ENCODE data around the gene PAPPA2. TPM values are rescaled to one million over a fixed set of nuclear protein-coding genes. Genes with fewer than 3 reads are reported as not detected.
"Not testable (repeated sequence)": the region's sequence is repeated elsewhere in the genome, so short reads cannot be mapped to it uniquely, and the experiment has no call there.

Gene PAPPA2
- total RNA-seq, 1 experiment from 2014 or later, result not detected

- in situ Hi-C loops (cut with HindIII; ENCODE audit: low sequenced_read_pairs), result no loop called here
- no peak for DNase-seq (ENCODE audit: low spot score)
Observed at GRCh38 chr1:176575991-176576390, 113.0 kb downstream of the PAPPA2 start.

- DNase-seq (ENCODE audit: low spot score), result no peak
- in situ Hi-C loops (cut with HindIII; ENCODE audit: low sequenced_read_pairs), result no loop called here
Observed at GRCh38 chr1:176576670-176577069, 113.7 kb downstream of the PAPPA2 start.

DNA sequence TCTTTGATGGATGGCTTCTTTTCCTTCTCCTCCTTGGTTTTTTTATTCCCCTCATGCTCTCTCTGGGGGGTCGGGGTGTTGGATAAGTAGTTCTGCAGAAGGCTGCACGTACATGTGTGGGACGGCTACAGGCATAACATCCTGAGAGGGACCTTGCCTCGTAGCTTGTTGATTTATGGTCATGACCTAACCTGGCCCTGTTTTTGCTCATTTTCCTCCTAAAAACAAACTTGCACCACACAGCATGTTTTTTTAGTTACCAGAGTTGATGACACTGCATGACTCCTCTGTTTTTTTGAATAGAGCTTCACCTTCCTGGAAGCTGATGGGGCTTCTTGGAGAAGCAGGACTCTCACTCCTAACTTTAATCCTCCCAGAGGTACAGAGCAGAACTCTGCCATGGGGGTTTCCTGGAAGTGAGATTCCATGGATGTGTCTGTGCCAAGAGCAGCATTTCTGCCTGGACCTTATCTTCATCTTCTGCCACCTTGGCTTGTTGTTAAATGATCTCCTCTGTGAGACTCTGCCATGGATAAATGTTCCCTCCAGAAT, 114.7 kb downstream of the PAPPA2 start:
- in situ Hi-C loops (cut with HindIII; ENCODE audit: low sequenced_read_pairs), result no loop called here
- no peak for DNase-seq (ENCODE audit: low spot score)

DNA sequence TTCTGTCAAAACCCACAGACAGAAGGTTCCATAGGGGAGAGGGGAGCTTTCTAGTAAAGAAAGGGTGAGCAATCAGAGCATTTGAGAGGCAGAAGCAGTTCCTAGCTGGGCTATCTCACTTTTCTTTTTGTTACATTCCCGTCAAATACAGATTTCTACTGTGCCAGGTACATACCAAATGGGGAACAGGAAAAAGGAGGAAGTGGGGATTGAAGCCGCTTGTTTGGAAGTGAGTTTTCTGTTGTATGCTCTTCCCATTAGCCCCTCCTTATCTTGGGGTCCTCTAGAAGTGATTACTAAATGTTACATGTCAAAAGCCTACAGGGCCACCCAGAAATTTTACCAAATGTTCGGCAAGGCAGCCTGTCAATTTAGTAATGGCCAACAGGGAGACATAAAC, 116.1 kb downstream of the PAPPA2 start:
- in situ Hi-C loops (cut with HindIII; ENCODE audit: low sequenced_read_pairs), result no loop called here
- no peak for DNase-seq (ENCODE audit: low spot score)

DNA sequence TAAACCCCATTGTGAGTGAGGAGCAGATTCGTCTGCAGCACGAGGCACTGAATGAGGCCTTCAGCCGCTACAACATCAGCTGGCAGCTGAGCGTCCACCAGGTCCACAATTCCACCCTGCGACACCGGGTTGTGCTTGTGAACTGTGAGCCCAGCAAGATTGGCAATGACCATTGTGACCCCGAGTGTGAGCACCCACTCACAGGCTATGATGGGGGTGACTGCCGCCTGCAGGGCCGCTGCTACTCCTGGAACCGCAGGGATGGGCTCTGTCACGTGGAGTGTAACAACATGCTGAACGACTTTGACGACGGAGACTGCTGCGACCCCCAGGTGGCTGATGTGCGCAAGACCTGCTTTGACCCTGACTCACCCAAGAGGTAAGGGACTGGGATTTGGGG, 132.2 kb downstream of the PAPPA2 start:
- in situ Hi-C loops (cut with HindIII; ENCODE audit: low sequenced_read_pairs), result no loop called here
- no peak for DNase-seq (ENCODE audit: low spot score)

DNA sequence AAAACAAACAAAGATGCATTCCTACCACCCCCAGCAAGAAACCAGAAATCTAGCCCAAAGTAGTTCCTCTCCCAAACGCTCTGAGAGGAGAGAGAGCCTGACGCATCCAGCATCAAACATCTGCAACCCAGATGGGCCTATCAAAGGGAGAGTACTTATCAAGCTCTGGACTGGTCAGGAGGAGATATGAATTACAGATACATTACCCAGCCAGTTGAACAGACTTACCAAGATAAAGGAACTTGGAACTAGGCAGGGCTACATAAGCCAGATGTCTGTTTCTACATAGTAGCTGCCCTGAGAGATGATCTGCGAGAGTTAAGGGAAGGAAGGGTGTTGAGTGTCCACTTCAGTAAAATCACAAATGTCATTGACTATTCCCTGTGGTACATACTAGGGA, 138.4 kb downstream of the PAPPA2 start:
- in situ Hi-C loops (cut with HindIII; ENCODE audit: low sequenced_read_pairs), result no loop called here

DNA sequence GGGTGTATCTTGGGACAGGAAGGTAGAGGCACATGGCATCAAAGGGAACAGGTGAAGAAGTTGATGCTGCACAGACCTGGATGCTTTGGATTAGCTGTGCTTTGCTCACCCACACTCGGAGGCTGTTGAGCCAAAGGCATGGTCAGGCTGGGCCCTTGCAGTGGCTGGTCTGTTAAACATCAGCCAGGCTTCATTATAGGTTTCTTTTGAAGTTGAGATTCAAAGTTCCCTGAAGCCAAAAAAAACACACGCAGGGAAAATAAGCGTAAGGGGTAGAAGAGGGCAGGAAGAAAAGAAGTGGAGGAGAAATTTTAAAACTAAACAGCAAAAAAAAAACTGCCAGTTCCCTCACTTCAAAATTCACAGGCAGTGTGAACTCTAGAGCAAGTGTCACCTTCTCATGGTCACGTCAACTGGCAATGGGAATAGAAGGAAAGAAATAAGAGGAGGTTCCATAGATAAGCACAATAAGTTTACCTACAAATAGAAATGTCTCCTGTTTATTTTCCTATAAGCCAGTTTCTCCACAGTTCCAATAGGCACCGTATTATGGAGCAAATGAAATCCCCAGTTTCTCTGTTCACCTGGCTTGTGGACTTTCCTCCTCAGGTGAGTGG, 139.5 kb downstream of the PAPPA2 start:
- no peak for DNase-seq (ENCODE audit: low spot score)
- in situ Hi-C loops (cut with HindIII; ENCODE audit: low sequenced_read_pairs), result no loop called here

More for the DNA sequence above, 138.4 kb downstream of the PAPPA2 start:
- DNase-seq (ENCODE audit: low spot score), result no peak

DNA sequence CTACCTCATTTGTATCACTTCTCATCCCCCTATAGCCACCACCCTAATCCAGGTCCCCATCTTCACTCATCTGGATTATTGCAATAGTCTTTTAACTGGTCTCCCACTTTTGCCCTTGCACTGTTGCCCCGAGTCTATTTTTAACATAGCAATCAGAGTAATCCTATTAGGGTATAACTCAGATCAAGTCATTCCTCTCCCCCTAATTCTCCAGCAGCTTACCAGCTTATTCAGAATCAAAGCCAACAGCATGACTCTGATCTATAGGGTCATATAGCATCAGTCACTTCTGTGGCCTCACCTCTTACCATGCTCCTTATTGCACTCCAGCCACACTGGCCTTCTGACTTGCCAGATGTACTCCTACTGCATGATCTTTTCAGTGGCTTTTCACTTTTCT, 140.7 kb downstream of the PAPPA2 start:
- no peak for DNase-seq (ENCODE audit: low spot score)
- in situ Hi-C loops (cut with HindIII; ENCODE audit: low sequenced_read_pairs), result no loop called here

DNA sequence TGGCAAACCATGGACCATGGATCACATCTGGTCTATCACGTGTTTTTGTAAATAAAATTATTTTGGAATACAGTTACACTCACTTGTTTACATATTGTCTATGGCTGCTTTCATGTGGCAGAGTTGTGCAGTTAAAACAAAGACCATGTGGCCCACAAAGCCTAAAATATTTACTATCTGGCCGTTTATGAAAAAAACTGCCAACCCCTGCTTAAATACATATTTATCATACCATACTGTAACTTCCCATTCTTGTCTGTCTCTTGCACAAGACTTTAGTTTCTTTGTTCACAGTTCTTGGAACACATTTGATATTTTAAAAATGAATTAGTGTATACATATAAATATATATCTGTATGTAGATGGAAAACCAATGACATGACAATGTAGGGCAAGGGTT, 141.5 kb downstream of the PAPPA2 start:
- in situ Hi-C loops (cut with HindIII; ENCODE audit: low sequenced_read_pairs), result no loop called here
- no peak for DNase-seq (ENCODE audit: low spot score)

GRCh38 chr1:176605176-176605575, 142.2 kb downstream of the PAPPA2 start:
- DNase-seq (ENCODE audit: low spot score), result no peak
- in situ Hi-C loops (cut with HindIII; ENCODE audit: low sequenced_read_pairs), result no loop called here

DNA sequence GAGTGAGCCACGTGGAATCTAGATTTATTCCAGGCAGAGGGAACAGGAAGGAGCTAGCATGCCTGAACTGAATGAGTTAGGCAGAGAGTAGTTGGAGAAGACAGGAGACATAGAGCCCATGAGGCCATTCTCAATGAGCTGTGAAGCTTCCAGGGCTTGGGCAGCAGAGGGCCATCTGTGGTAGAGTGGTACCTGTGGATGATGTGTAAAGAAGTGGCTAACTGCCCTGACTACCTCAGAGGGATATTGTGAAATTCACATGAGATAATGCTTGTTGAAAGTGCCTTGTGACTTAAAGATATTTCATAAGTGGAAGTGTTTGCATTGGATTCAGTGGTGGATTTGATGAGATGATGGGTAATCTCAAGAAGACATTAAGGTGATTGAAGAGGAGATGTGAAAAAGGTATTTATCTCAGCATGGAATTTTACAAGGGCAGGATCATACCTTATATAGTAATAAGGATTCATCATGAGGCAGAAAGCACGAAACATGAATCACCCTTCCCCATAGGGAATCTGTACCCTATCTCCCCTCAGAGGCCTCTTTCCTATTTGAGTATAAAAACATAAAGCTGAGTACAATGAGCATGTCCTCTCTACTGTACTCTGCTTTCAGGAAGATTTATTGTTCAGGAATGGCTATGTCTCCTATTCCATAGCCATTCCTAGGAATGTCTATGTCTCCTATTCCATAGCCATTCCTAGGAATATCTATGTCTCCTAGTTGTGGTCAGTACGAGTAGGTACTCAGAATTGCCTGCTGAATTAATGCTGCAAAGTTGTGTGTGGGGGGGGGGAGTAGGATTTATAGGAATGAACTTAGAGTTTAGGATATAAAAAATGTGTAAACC, 146.8 kb downstream of the PAPPA2 start:
- no peak for DNase-seq (ENCODE audit: low spot score)
- in situ Hi-C loops (cut with HindIII; ENCODE audit: low sequenced_read_pairs), result no loop called here

GRCh38 chr1:176612791-176613190, 149.8 kb downstream of the PAPPA2 start:
- in situ Hi-C loops (cut with HindIII; ENCODE audit: low sequenced_read_pairs), result no loop called here

GRCh38 chr1:176617881-176618280, 154.9 kb downstream of the PAPPA2 start:
- in situ Hi-C loops (cut with HindIII; ENCODE audit: low sequenced_read_pairs), result no loop called here

More at GRCh38 chr1:176612791-176613190, 149.8 kb downstream of the PAPPA2 start:
- no peak for DNase-seq (ENCODE audit: low spot score)

DNA sequence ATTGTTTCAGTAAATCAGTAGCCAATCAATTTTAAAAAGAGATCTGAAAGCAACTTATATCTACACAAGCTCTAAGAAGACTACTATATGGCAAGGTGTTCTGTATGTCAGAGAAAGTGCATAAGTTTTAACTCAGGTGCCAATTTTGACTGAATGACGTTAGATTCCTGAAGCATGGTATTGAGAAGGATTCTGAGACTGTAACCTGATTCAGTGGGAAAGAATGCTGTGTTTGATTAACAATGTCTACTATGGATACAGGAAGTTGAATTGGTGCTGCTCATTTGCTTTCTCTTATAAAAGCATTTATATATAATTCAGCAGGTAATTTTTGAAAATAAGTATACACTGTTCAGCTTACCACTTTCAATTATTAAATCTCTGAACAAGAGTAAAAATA, 156.3 kb downstream of the PAPPA2 start:
- no peak for DNase-seq (ENCODE audit: low spot score)
- in situ Hi-C loops (cut with HindIII; ENCODE audit: low sequenced_read_pairs), result no loop called here

More at GRCh38 chr1:176617881-176618280, 154.9 kb downstream of the PAPPA2 start:
- DNase-seq (ENCODE audit: low spot score), result no peak

GRCh38 chr1:176625365-176625764, 162.4 kb downstream of the PAPPA2 start:
- in situ Hi-C loops (cut with HindIII; ENCODE audit: low sequenced_read_pairs), result no loop called here
- no peak for DNase-seq (ENCODE audit: low spot score)

- in situ Hi-C loops (cut with HindIII; ENCODE audit: low sequenced_read_pairs), result no loop called here
Observed at GRCh38 chr1:176626572-176627061, 163.6 kb downstream of the PAPPA2 start.

DNA sequence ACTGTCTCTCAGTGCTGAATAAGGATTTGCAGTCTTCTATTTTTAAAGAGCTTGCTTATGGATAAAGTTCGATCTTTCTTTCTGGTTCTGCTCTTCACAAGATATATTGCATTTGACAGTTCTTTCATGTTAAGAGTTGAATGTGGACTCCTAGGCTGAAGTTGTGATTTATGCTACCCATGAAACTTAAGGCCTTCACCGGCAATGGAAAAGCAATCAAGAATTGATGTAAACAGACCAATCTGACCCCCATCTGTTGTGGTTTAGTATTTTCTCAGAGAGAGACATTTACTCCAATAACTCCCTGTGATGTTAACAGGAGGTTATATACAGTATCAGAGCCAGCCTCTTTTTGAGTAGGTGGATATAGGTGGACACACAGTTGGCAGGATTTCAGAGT, 165.8 kb downstream of the PAPPA2 start:
- in situ Hi-C loops (cut with HindIII; ENCODE audit: low sequenced_read_pairs), result no loop called here
- no peak for DNase-seq (ENCODE audit: low spot score)

More at GRCh38 chr1:176626572-176627061, 163.6 kb downstream of the PAPPA2 start:
- no peak for DNase-seq (ENCODE audit: low spot score)

DNA sequence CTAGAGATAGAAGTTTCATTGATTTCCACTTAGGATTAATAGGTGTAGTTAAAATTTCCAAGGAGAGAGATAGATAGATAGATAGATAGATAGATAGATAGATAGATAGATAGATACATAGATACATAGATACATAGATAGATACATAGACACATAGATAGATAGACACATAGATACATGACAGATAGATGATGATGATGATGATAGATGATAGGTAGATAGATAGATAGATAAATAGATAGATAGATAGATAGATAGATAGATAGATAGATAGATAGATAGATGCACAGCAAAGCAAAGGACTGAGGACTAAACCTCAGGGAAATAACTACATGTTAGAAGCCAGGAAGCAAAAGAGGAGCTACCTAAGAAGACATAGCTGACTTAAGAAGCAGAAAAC, 171.8 kb downstream of the PAPPA2 start:
- in situ Hi-C loops (cut with HindIII; ENCODE audit: low sequenced_read_pairs); DNase-seq (ENCODE audit: low spot score): not testable (repeated sequence)

- in situ Hi-C loops (cut with HindIII; ENCODE audit: low sequenced_read_pairs), result no loop called here
- no peak for DNase-seq (ENCODE audit: low spot score)
Observed at GRCh38 chr1:176638713-176639526, 175.9 kb downstream of the PAPPA2 start.

Measured in G401 (cell line).